Measurements from ENCODE around the gene KRTAP2-4. TPM values are rescaled to one million over a fixed set of nuclear protein-coding genes. Genes with fewer than 3 reads are reported as not detected.

The KRTAP2-4 gene
- total and polyA plus RNA-seq, 2 of the 4 experiments (the other 2 are of a cell fraction) = not detected

DNA sequence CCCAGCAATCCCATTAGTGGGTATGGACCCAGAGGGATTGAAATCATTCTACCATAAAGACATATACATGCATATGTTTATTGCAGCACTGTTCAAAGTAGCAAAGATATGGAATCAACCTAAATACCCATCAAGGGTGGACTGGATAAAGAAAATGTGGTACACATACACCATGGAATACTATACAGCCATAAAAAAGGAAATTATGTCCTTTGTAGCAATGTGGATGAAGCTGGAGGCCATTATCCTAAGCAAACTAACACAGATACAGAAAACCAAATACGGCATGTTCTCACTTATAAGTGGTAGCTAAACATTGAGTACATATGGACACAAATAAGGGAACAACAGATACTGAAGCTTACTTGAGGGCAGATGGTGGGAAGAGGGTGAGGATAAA, 8.1 kb downstream of the KRTAP2-4 start:
- peak overlapping the region; percentile 40; the same call in 1 of the 2 replicates for H3K18ac ChIP-seq (ENCODE audit: low read depth, low read length)
- peaks cover 16% of the 10 kb centered on the region for H3K4me1 ChIP-seq (ENCODE audit: control insufficient read depth, insufficient read depth, low read length)
- ChIA-PET CTCF (no interaction called here), POLR2A (ENCODE audit: unreplicated experiment) (interaction anchor here (0.6 kb wide), 1 partner anchor 410 kb away, joined by 12 read pairs; no protein-coding TSS in a partner anchor)
- no peak overlapping the region for H3K56ac ChIP-seq (ENCODE audit: extremely low read depth, insufficient read depth, low read length)
- peak overlapping the region; percentile 38; the same call in 1 of the 2 replicates for H2BK20ac ChIP-seq (ENCODE audit: low read depth, low read length)
- H2BK15ac ChIP-seq (ENCODE audit: low read depth, low read length) = peak overlapping the region; percentile 45; the same call in 1 of the 3 replicates
- peak overlapping the region; percentile 26 for H2BK5ac ChIP-seq (ENCODE audit: low read depth, low read length, poor library complexity, severe bottlenecking)
- no peak overlapping the region for H4K91ac ChIP-seq (ENCODE audit: insufficient read depth, low read depth, low read length)
- H4K5ac ChIP-seq (ENCODE audit: low read depth, low read length) = no peak overlapping the region
- no peak for TF ChIP-seq BHLHE40 (IDR thresholded peaks at IDR 0.05; ENCODE audit: low read depth, low read length)
- TF ChIP-seq ELK1 (IDR thresholded peaks at IDR 0.05; ENCODE audit: borderline replicate concordance, low read depth, low read length) = no peak
- TF ChIP-seq MXI1 (IDR thresholded peaks at IDR 0.05; ENCODE audit: borderline replicate concordance, low read depth, low read length) = no peak
- no peak for TF ChIP-seq MAFK (IDR thresholded peaks at IDR 0.05; ENCODE audit: low read depth, low read length)
- no peak for TF ChIP-seq CTCF (conservative IDR thresholded peaks at IDR 0.05; ENCODE audit: low read depth, low read length)
- TF ChIP-seq SMC3 (IDR thresholded peaks at IDR 0.05; ENCODE audit: low read depth, low read length) = no peak
- TF ChIP-seq CHD1 (IDR thresholded peaks at IDR 0.05; ENCODE audit: low read depth, low read length) = no peak
- TF ChIP-seq RCOR1 (IDR thresholded peaks at IDR 0.05; ENCODE audit: insufficient replicate concordance, low read length) = no peak
- no peak for TF ChIP-seq POLR2A (IDR thresholded peaks at IDR 0.05; ENCODE audit: low read depth, low read length)
- no peak for TF ChIP-seq RAD21 (IDR thresholded peaks at IDR 0.05; ENCODE audit: low read length)
- no peak for TF ChIP-seq MAZ (IDR thresholded peaks at IDR 0.05; ENCODE audit: borderline replicate concordance, low read depth, low read length)
- TF ChIP-seq RFX5 (IDR thresholded peaks at IDR 0.05; ENCODE audit: low read depth, low read length) = no peak
- TF ChIP-seq, protein P1, sequence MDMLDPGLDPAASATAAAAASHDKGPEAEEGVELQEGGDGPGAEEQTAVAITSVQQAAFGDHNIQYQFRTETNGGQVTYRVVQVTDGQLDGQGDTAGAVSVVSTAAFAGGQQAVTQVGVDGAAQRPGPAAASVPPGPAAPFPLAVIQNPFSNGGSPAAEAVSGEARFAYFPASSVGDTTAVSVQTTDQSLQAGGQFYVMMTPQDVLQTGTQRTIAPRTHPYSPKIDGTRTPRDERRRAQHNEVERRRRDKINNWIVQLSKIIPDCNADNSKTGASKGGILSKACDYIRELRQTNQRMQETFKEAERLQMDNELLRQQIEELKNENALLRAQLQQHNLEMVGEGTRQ (IDR thresholded peaks at IDR 0.05; ENCODE audit: low read depth, low read length) = no peak
- no peak for TF ChIP-seq FOS (IDR thresholded peaks at IDR 0.05; ENCODE audit: low read depth, low read length)
- TF ChIP-seq CEBPB (IDR thresholded peaks at IDR 0.05; ENCODE audit: low read depth, low read length) = no peak
- TF ChIP-seq NFE2L2 (IDR thresholded peaks at IDR 0.05; ENCODE audit: low read depth, low read length) = no peak
- H3K36me3 ChIP-seq (ENCODE audit: control insufficient read depth, insufficient read depth, low read length) = no peaks in the 10 kb centered on the region
- H3K9me3 ChIP-seq (ENCODE audit: control insufficient read depth, insufficient read depth, low read length) = no peaks in the 10 kb centered on the region
- H2BK120ac ChIP-seq (ENCODE audit: low read depth, low read length) = peak overlapping the region; percentile 95; the same call in 1 of the 2 replicates
- no TSS peak for BruUV-seq (replicated peaks)
- dilution Hi-C loops (cut with HindIII; ENCODE audit: low sequenced_read_pairs, unreplicated experiment) = no loop called here
- intact Hi-C loops (cut with micrococcal nuclease) = loop anchor here (5.0 kb wide), 1 partner anchor 100 kb away; no protein-coding TSS in a partner anchor
- H3K4ac ChIP-seq (ENCODE audit: low read depth, low read length) = peak overlapping the region; percentile 34; the same call in 1 of the 2 replicates
- no peak overlapping the region; the same call in 1 of the 2 replicates for H3K14ac ChIP-seq (replicated peaks; ENCODE audit: low read depth, low read length)
- H3K23ac ChIP-seq (ENCODE audit: low read depth, low read length) = no peak overlapping the region
- WGBS, 2 experiments (ENCODE audit: extremely low coverage in 2 of 2, insufficient read length in 1 of 2) = no CpG with 5 or more reads among the region's 1 CpG
- no peaks in the 10 kb centered on the region for H4K20me1 ChIP-seq (ENCODE audit: insufficient read depth, low read length)
- in situ Hi-C loops (cut with MboI; ENCODE audit: low sequenced_read_pairs) = no loop called here
- DNase-seq (no peak), ATAC-seq (ENCODE audit: low read depth) (no peak)
- H3K27me3 ChIP-seq (ENCODE audit: control insufficient read depth, insufficient read depth, low read length) = no peaks in the 10 kb centered on the region
- H2AFZ ChIP-seq (replicated peaks; ENCODE audit: low read length, poor library complexity) = no peak overlapping the region
- H3K27ac ChIP-seq (ENCODE audit: insufficient read depth, low read length) = no peak overlapping the region
- H2AK9ac ChIP-seq (replicated peaks; ENCODE audit: low read depth, low read length, poor library complexity) = no peak overlapping the region
- H3K9ac ChIP-seq (ENCODE audit: low read depth, low read length) = no peak overlapping the region
- peaks cover 2% of the 10 kb centered on the region; the same call in 1 of the 2 replicates for H3K9me1 ChIP-seq (ENCODE audit: insufficient read depth, low read length)
- H3K4me3 ChIP-seq (ENCODE audit: insufficient read depth, low read depth, low read length) = no peak overlapping the region
- no peaks in the 10 kb centered on the region for H3K79me1 ChIP-seq (ENCODE audit: low read depth in 1 of 2, low read length in 2 of 2)
- no peak overlapping the region for H3K4me2 ChIP-seq (ENCODE audit: low read depth, low read length)
- peak overlapping the region; percentile 72 for H2AK5ac ChIP-seq (ENCODE audit: low read depth, low read length)
- H4K8ac ChIP-seq (ENCODE audit: low read depth in 2 of 2, low read length in 2 of 2) = peak overlapping the region in 1 of 2 experiments; percentile 21; a peak in 1 of 4 replicates

Data from IMR-90 (cell line).